Measurements from ENCODE around the gene SPTBN1. TPM values are rescaled to one million over a fixed set of nuclear protein-coding genes. Genes with fewer than 3 reads are reported as not detected.

Gene SPTBN1
- total RNA-seq, 1 experiment from 2014 or later = 202 TPM

DNA sequence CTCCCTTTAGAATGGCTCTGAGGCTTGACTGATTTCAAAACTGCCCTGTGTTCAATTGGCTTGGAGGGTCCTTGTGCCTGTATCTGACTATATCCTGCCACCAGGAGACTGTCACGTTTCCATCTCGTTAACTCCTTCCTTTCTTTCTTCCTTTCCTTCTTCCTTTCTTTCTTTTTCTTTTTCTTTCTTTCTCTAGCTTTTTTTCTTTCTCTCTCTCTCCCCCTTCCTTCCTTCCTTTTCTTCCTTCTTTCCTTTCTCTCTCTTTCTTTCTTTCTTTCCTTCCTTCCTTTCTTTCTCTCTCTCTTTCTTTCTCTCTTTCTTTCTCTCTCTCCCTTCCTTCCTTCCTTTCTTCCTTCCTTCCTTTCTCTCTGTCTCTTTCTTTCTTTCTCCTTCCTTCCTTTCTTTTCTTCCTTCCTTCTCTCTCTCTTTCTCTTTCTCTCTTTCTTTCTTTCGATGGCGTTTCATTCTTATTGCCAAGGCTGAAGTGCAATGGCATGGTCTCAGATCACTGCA, 229.2 kb downstream of the SPTBN1 start:
- Histone ChIP-seq H3K27me3 (ENCODE audit: low read length) (no peaks in the 10 kb centered on the region), H4K20me1 (ENCODE audit: low read length) (no peaks in the 10 kb centered on the region), H2AFZ (ENCODE audit: low read length) (no peak overlapping the region), H3K4me2 (ENCODE audit: low read length) (no peak overlapping the region), H3K4me1 (ENCODE audit: insufficient read depth, low read length) (peaks cover 5% of the 10 kb centered on the region; the same call in 1 of the 2 replicates), H3K36me3 (ENCODE audit: low read depth, low read length) (no peaks in the 10 kb centered on the region), H3K9ac (ENCODE audit: low read length) (no peak overlapping the region), H3K4me3 (ENCODE audit: low read length) (no peak overlapping the region), H3K79me2 (ENCODE audit: low read length) (no peaks in the 10 kb centered on the region), H3K9me3 (ENCODE audit: low read length) (no peaks in the 10 kb centered on the region), H3K9me2 (replicated peaks; ENCODE audit: low read length) (no peaks in the 10 kb centered on the region), H3F3A (ENCODE audit: low read length, unreplicated experiment) (no peaks in the 10 kb centered on the region), H3K27ac (ENCODE audit: low read length) (no peak overlapping the region)
- ChIA-PET POLR2A (ENCODE audit: unreplicated experiment) (interaction anchor here (0.7 kb wide), 1 partner anchor 131 kb away, joined by 6 read pairs; no protein-coding TSS in a partner anchor), CTCF (no interaction called here)
- no peak for DNase-seq
- no peak for ATAC-seq
- no TSS peak for BruUV-seq (replicated peaks)
- TF ChIP-seq EZH2phosphoT487 (IDR thresholded peaks at IDR 0.05; ENCODE audit: borderline replicate concordance, low read length) = no peak
- intact Hi-C loops (cut with micrococcal nuclease) = no loop called here

DNA sequence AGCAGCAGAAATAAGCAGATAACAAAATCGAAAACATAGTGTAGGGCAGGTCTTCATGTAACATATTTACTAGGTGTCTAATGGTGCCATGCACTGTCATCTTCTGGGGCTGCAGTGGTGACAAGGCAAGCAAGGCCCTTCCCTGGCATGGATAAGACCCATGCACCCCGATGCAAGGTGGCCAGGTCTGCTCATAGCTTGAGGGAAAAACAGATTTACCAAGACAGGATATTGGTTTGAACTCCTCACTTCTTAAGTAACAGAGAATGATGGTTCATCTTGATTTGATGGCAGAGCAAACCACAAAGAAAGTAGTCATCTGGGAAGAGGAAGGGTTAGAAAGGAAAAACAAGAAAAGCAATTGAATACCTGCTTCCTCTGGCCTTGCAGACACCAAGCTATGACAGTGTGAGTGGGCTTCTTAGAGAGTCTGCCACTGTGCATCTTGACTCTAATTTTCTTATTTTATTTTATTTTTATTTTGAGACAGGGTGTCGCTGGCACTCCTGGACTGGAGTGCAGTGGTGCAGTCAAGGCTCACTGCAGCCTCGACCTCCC, 231.5 kb downstream of the SPTBN1 start:
- Histone ChIP-seq H3K79me2 (ENCODE audit: low read length) (no peaks in the 10 kb centered on the region), H3K9me2 (replicated peaks; ENCODE audit: low read length) (no peaks in the 10 kb centered on the region), H3K4me2 (ENCODE audit: low read length) (no peak overlapping the region), H4K20me1 (ENCODE audit: low read length) (no peaks in the 10 kb centered on the region), H3K9ac (ENCODE audit: low read length) (no peak overlapping the region), H3K4me3 (ENCODE audit: low read length) (no peak overlapping the region), H3K9me3 (ENCODE audit: low read length) (no peaks in the 10 kb centered on the region), H3K36me3 (ENCODE audit: low read depth, low read length) (no peaks in the 10 kb centered on the region), H3K27me3 (ENCODE audit: low read length) (no peaks in the 10 kb centered on the region), H3K27ac (ENCODE audit: low read length) (no peak overlapping the region), H3F3A (ENCODE audit: low read length, unreplicated experiment) (no peaks in the 10 kb centered on the region), H3K4me1 (ENCODE audit: insufficient read depth, low read length) (no peaks in the 10 kb centered on the region), H2AFZ (ENCODE audit: low read length) (no peak overlapping the region)
- no peak for DNase-seq
- intact Hi-C loops (cut with micrococcal nuclease) = no loop called here
- BruUV-seq (replicated peaks) = no TSS peak
- no peak for TF ChIP-seq EZH2phosphoT487 (IDR thresholded peaks at IDR 0.05; ENCODE audit: borderline replicate concordance, low read length)
- POLR2A ChIA-PET (ENCODE audit: unreplicated experiment) = interaction anchor here (0.7 kb wide), 1 partner anchor 35 kb away, joined by 3 read pairs; no protein-coding TSS in a partner anchor
- CTCF ChIA-PET = no interaction called here
- no peak for ATAC-seq

DNA sequence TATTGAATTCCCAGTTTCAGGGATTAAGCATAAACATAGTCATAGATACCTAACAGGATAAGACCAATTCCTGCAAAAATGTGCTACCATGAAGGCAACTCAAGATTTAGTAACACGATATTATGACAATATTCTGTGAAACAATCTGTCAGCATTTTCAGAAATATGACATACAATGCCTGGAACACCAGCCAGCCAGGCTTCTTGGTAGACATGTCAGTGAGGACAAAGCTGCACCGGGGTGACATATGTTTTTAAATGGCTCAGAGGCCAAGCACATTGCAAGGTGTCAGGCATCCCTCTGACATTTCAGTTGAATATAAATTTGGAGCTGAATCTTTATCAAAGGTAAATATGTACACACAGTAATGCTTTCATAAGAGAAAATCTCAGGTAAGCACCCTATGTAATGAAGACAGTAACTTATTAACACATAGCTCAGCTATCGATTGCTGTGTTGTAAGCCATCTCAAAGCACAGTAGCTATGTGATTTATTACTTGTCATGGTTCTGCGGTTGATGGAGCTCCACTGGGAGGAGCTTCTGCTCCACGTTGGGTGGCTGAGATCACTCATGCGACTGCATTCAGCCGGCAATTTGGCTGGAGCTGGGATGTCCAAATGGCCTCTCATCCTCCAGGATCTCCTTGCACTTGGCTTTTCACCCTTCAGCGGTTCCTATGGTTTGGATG, 235.5 kb downstream of the SPTBN1 start:
- no TSS peak for BruUV-seq (replicated peaks)
- Histone ChIP-seq H3K4me2 (ENCODE audit: low read length) (no peak overlapping the region), H3K9me3 (ENCODE audit: low read length) (no peaks in the 10 kb centered on the region), H2AFZ (ENCODE audit: low read length) (no peak overlapping the region), H4K20me1 (ENCODE audit: low read length) (no peaks in the 10 kb centered on the region), H3F3A (ENCODE audit: low read length, unreplicated experiment) (no peaks in the 10 kb centered on the region), H3K27me3 (ENCODE audit: low read length) (no peaks in the 10 kb centered on the region), H3K9ac (ENCODE audit: low read length) (no peak overlapping the region), H3K4me3 (ENCODE audit: low read length) (no peak overlapping the region), H3K36me3 (ENCODE audit: low read depth, low read length) (no peaks in the 10 kb centered on the region), H3K27ac (ENCODE audit: low read length) (no peak overlapping the region), H3K79me2 (ENCODE audit: low read length) (no peaks in the 10 kb centered on the region), H3K4me1 (ENCODE audit: insufficient read depth, low read length) (no peaks in the 10 kb centered on the region), H3K9me2 (replicated peaks; ENCODE audit: low read length) (no peaks in the 10 kb centered on the region)
- POLR2A ChIA-PET (ENCODE audit: unreplicated experiment) = interaction anchor here (0.6 kb wide), 1 partner anchor 19 kb away, joined by 4 read pairs; no protein-coding TSS in a partner anchor
- DNase-seq (no peak), ATAC-seq (no peak)
- intact Hi-C loops (cut with micrococcal nuclease) = no loop called here
- TF ChIP-seq, protein P1, sequence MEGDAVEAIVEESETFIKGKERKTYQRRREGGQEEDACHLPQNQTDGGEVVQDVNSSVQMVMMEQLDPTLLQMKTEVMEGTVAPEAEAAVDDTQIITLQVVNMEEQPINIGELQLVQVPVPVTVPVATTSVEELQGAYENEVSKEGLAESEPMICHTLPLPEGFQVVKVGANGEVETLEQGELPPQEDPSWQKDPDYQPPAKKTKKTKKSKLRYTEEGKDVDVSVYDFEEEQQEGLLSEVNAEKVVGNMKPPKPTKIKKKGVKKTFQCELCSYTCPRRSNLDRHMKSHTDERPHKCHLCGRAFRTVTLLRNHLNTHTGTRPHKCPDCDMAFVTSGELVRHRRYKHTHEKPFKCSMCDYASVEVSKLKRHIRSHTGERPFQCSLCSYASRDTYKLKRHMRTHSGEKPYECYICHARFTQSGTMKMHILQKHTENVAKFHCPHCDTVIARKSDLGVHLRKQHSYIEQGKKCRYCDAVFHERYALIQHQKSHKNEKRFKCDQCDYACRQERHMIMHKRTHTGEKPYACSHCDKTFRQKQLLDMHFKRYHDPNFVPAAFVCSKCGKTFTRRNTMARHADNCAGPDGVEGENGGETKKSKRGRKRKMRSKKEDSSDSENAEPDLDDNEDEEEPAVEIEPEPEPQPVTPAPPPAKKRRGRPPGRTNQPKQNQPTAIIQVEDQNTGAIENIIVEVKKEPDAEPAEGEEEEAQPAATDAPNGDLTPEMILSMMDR (conservative IDR thresholded peaks at IDR 0.05; ENCODE audit: low read depth, low read length) = no peak
- no peak for TF ChIP-seq EZH2 (IDR thresholded peaks at IDR 0.05; ENCODE audit: low read length, unreplicated experiment)
- no peak for TF ChIP-seq EZH2phosphoT487 (IDR thresholded peaks at IDR 0.05; ENCODE audit: borderline replicate concordance, low read length)
- CTCF ChIA-PET = interaction anchor here (0.6 kb wide), 1 partner anchor 486 kb away, joined by 3 read pairs; no protein-coding TSS in a partner anchor

All from PC-3 (cell line).